Astrocyte (in vitro differentiated cells and primary cell): ENCODE results near the gene CH25H. TPM values are rescaled to one million over a fixed set of nuclear protein-coding genes. Genes with fewer than 3 reads are reported as not detected.

ENCODE experiments used
- DNase-seq: peaks from one replicate; pipeline ENCODE4 v3.0.0-alpha.2; 2010; ENCODE audit warnings: low read depth
- FAIRE-seq: peaks from 2 replicates; lab custom pipeline; 2011; peaks lifted over from hg19 to GRCh38; lab: Jason Lieb, UNC
- H2AFZ ChIP-seq: 2 replicates; pipeline ENCODE4 v1.6.0; 2012; ENCODE audit warnings: low read depth, low read length, inconsistent platforms
- H3K27ac ChIP-seq: 2 replicates; pipeline ENCODE4 v1.5.1; 2011; ENCODE audit warnings: low read depth, low read length, inconsistent platforms
- H3K27me3 ChIP-seq: 2 replicates; pipeline ENCODE4 v1.6.0; 2011; ENCODE audit warnings: low read length, inconsistent platforms; ENCODE audit not compliant: insufficient read depth
- H3K36me3 ChIP-seq: 2 replicates; pipeline ENCODE4 v1.5.1; 2011; ENCODE audit warnings: low read length, inconsistent platforms; ENCODE audit not compliant: insufficient read depth
- H3K4me1 ChIP-seq: 2 replicates; pipeline ENCODE4 v1.5.1; 2011; ENCODE audit warnings: low read length, inconsistent platforms; ENCODE audit not compliant: insufficient read depth
- H3K4me2 ChIP-seq: 2 replicates; pipeline ENCODE4 v1.6.0; 2012; ENCODE audit warnings: low read length, inconsistent platforms
- H3K4me3 ChIP-seq: 2 replicates; pipeline ENCODE4 v1.5.1; 2011; ENCODE audit warnings: low read depth, mild to moderate bottlenecking, low read length, inconsistent platforms; ENCODE audit not compliant: insufficient read depth
- H3K79me2 ChIP-seq: 2 replicates; pipeline ENCODE4 v1.6.0; 2012; ENCODE audit warnings: mild to moderate bottlenecking, low read length, inconsistent platforms; ENCODE audit not compliant: insufficient read depth
- H3K9ac ChIP-seq: 2 replicates; pipeline ENCODE4 v1.6.0; 2012; ENCODE audit warnings: mild to moderate bottlenecking, low read length, inconsistent platforms
- H3K9me3 ChIP-seq: 2 replicates; pipeline ENCODE4 v1.5.1; 2012; ENCODE audit warnings: low read depth, mild to moderate bottlenecking, low read length, inconsistent platforms; ENCODE audit not compliant: insufficient read depth
- H4K20me1 ChIP-seq: 2 replicates; pipeline ENCODE4 v1.6.0; 2012; ENCODE audit warnings: low read length, inconsistent platforms; ENCODE audit not compliant: insufficient read depth
- H3K27ac Mint-ChIP-seq: one replicate; pipeline ENCODE4 v1.8.0; 2021; ENCODE audit warnings: mild to moderate bottlenecking, mixed read lengths; ENCODE audit not compliant: unreplicated experiment
- H3K27me3 Mint-ChIP-seq: one replicate; pipeline ENCODE4 v1.8.0; 2021; ENCODE audit warnings: low read depth, mixed read lengths; ENCODE audit not compliant: unreplicated experiment
- H3K36me3 Mint-ChIP-seq: one replicate; pipeline ENCODE4 v1.8.0; 2021; ENCODE audit warnings: low read depth, mixed read lengths; ENCODE audit not compliant: unreplicated experiment
- H3K4me1 Mint-ChIP-seq: one replicate; pipeline ENCODE4 v1.8.0; 2021; ENCODE audit warnings: low read depth, mixed read lengths; ENCODE audit not compliant: unreplicated experiment
- H3K4me3 Mint-ChIP-seq: one replicate; pipeline ENCODE4 v1.8.0; 2021; ENCODE audit warnings: mild to moderate bottlenecking, moderate library complexity, mixed read lengths; ENCODE audit not compliant: unreplicated experiment
- H3K9me3 Mint-ChIP-seq: one replicate; pipeline ENCODE4 v1.8.0; 2021; ENCODE audit warnings: mild to moderate bottlenecking, mixed read lengths; ENCODE audit not compliant: unreplicated experiment
- CTCF ChIP-seq: IDR thresholded peaks from 2 replicates; pipeline ENCODE4 v1.5.1; 2011; ENCODE audit warnings: low read depth, mild to moderate bottlenecking, inconsistent platforms, low read length, moderate library complexity; ENCODE audit not compliant: insufficient read depth
- EZH2 ChIP-seq: IDR thresholded peaks from 2 replicates; pipeline ENCODE4 v1.6.1; 2012; ENCODE audit warnings: mild to moderate bottlenecking, low read length, inconsistent platforms; ENCODE audit not compliant: insufficient read depth
- total RNA-seq: library from RNA; stranded (reverse); gene quantifications from 2 replicates; pipeline ENCODE4 v1.2.1, GENCODE V29; 2021

Gene CH25H
- total RNA-seq, 1 donor from 2014 or later, result 0.34 TPM

- H3K4me3 Mint-ChIP-seq, result no peak overlapping the region
- DNase-seq (no peak), FAIRE-seq (no peak)
- Histone ChIP-seq H3K9me3 (no peaks in the 10 kb centered on the region), H3K27me3 (no peaks in the 10 kb centered on the region), H3K4me2 (no peak overlapping the region), H3K79me2 (no peaks in the 10 kb centered on the region), H3K36me3 (no peaks in the 10 kb centered on the region), H4K20me1 (no peaks in the 10 kb centered on the region), H3K4me1 (no peaks in the 10 kb centered on the region), H3K9ac (no peak overlapping the region), H3K4me3 (no peak overlapping the region), H3K27ac (no peak overlapping the region), H2AFZ (no peak overlapping the region)
- TF ChIP-seq EZH2 (no peak), CTCF (no peak)
- no peaks in the 10 kb centered on the region for H3K9me3 Mint-ChIP-seq
- H3K36me3 Mint-ChIP-seq, result peaks cover 2% of the 10 kb centered on the region
- no peak overlapping the region for H3K27ac Mint-ChIP-seq
- peaks cover 12% of the 10 kb centered on the region for H3K27me3 Mint-ChIP-seq
- peaks cover 11% of the 10 kb centered on the region for H3K4me1 Mint-ChIP-seq
These were observed 8.9 kb upstream of the CH25H start for GRCh38 chr10:89216056-89216455.

- Histone ChIP-seq H2AFZ (no peak overlapping the region), H3K4me3 (no peak overlapping the region), H3K79me2 (no peaks in the 10 kb centered on the region), H3K9ac (no peak overlapping the region), H3K4me2 (no peak overlapping the region), H3K27ac (no peak overlapping the region), H3K4me1 (no peaks in the 10 kb centered on the region), H3K36me3 (no peaks in the 10 kb centered on the region), H3K9me3 (no peaks in the 10 kb centered on the region), H4K20me1 (no peaks in the 10 kb centered on the region), H3K27me3 (no peaks in the 10 kb centered on the region)
- Mint-ChIP-seq H3K4me1 (peaks cover 11% of the 10 kb centered on the region), H3K27ac (no peak overlapping the region), H3K9me3 (no peaks in the 10 kb centered on the region), H3K4me3 (no peak overlapping the region), H3K36me3 (no peaks in the 10 kb centered on the region), H3K27me3 (peaks cover 17% of the 10 kb centered on the region)
- TF ChIP-seq CTCF (no peak), EZH2 (no peak)
- FAIRE-seq, result no peak
- no peak for DNase-seq
These were observed 8.4 kb upstream of the CH25H start for GRCh38 chr10:89215511-89215910.

GRCh38 chr10:89214566-89215165, 7.5 kb upstream of the CH25H start:
- Histone ChIP-seq H3K9ac (no peak overlapping the region), H3K27me3 (no peaks in the 10 kb centered on the region), H3K4me2 (no peak overlapping the region), H3K4me1 (no peaks in the 10 kb centered on the region), H3K4me3 (no peak overlapping the region), H3K9me3 (no peaks in the 10 kb centered on the region), H3K36me3 (no peaks in the 10 kb centered on the region), H3K79me2 (no peaks in the 10 kb centered on the region), H2AFZ (no peak overlapping the region), H4K20me1 (no peaks in the 10 kb centered on the region), H3K27ac (no peak overlapping the region)
- no peak overlapping the region for H3K4me3 Mint-ChIP-seq
- peaks cover 11% of the 10 kb centered on the region for H3K4me1 Mint-ChIP-seq
- H3K36me3 Mint-ChIP-seq, result no peaks in the 10 kb centered on the region
- TF ChIP-seq CTCF (no peak), EZH2 (no peak)
- H3K27me3 Mint-ChIP-seq, result peaks cover 24% of the 10 kb centered on the region
- FAIRE-seq (no peak), DNase-seq (no peak)
- H3K9me3 Mint-ChIP-seq, result no peaks in the 10 kb centered on the region
- H3K27ac Mint-ChIP-seq, result no peak overlapping the region
